PC-3 (cell line): ENCODE results near the gene SCAPER. TPM values are rescaled to one million over a fixed set of nuclear protein-coding genes. Genes with fewer than 3 reads are reported as not detected.
"Not testable (repeated sequence)": the region's sequence is repeated elsewhere in the genome, so short reads cannot be mapped to it uniquely, and the experiment has no call there.

Source experiments
- ATAC-seq: fragments of 200-7000 bp; cut with Tn5 transposase; 2 replicates; pipeline ENCODE4 v1.9.1; 2020; ENCODE audit warnings: mild to moderate bottlenecking, moderate library complexity
- BruUV-seq: library from RNA; stranded (reverse); fragments of 400-500 nt; replicated peaks from 2 replicates; lab custom pipeline; 2021; lab: Mats Ljungman, UMichigan
- CTCF ChIA-PET: fragments of 300-600 bp; sonication (Branson Sonifier 250); formaldehyde crosslinking; loops from one replicate; lab custom pipeline; 2022; ENCODE audit warnings: antibody characterized with exemption; lab: Charles Lee
- POLR2A ChIA-PET: fragments of 300-600 bp; sonication (Branson Sonifier 250); formaldehyde crosslinking; loops from one replicate; lab custom pipeline; 2022; ENCODE audit warnings: antibody characterized with exemption; ENCODE audit not compliant: unreplicated experiment; lab: Charles Lee
- DNase-seq: peaks from one replicate; pipeline ENCODE4 v3.0.0-alpha.2; 2015
- H2AFZ ChIP-seq: fragments of 300-600 bp; sonication (generic); 2 replicates; pipeline ENCODE4 v1.6.0; 2016; ENCODE audit warnings: antibody characterized with exemption, low read length
- H3F3A ChIP-seq: fragments of 300-600 bp; sonication (generic); one replicate; pipeline ENCODE4 v1.6.0; 2017; ENCODE audit warnings: antibody characterized with exemption, low read length, control low read depth, mild to moderate bottlenecking; ENCODE audit not compliant: unreplicated experiment
- H3K27ac ChIP-seq: fragments of 300-600 bp; sonication (generic); 2 replicates; pipeline ENCODE4 v1.5.1; 2016; ENCODE audit warnings: mild to moderate bottlenecking, low read length
- H3K27me3 ChIP-seq: fragments of 300-600 bp; sonication (generic); 2 replicates; pipeline ENCODE4 v1.6.1; 2016; ENCODE audit warnings: low read length, mixed read lengths
- H3K36me3 ChIP-seq: fragments of 300-600 bp; sonication (generic); 2 replicates; pipeline ENCODE4 v1.6.1; 2016; ENCODE audit warnings: low read depth, mixed run types, low read length, mixed read lengths
- H3K4me1 ChIP-seq: fragments of 300-600 bp; sonication (generic); 2 replicates; pipeline ENCODE4 v1.5.1; 2016; ENCODE audit warnings: low read length; ENCODE audit not compliant: insufficient read depth
- H3K4me2 ChIP-seq: fragments of 300-600 bp; sonication (generic); 2 replicates; pipeline ENCODE4 v1.6.0; 2016; ENCODE audit warnings: low read length
- H3K4me3 ChIP-seq: fragments of 300-600 bp; sonication (generic); 2 replicates; pipeline ENCODE4 v1.5.1; 2016; ENCODE audit warnings: mild to moderate bottlenecking, low read length, mixed read lengths
- H3K79me2 ChIP-seq: fragments of 300-600 bp; sonication (generic); 2 replicates; pipeline ENCODE4 v1.6.1; 2017; ENCODE audit warnings: low read length, mixed read lengths
- H3K9ac ChIP-seq: fragments of 300-600 bp; sonication (generic); 2 replicates; pipeline ENCODE4 v1.6.0; 2016; ENCODE audit warnings: mild to moderate bottlenecking, low read length
- H3K9me2 ChIP-seq: fragments of 300-600 bp; sonication (generic); replicated peaks from 2 replicates; pipeline ENCODE4 v1.6.1; 2016; ENCODE audit warnings: mixed run types, low read length, mixed read lengths
- H3K9me3 ChIP-seq: fragments of 300-600 bp; sonication (generic); 2 replicates; pipeline ENCODE4 v1.6.1; 2016; ENCODE audit warnings: low read length, mixed read lengths
- H4K20me1 ChIP-seq: fragments of 300-600 bp; sonication (generic); 2 replicates; pipeline ENCODE4 v1.6.1; 2016; ENCODE audit warnings: low read length, mixed read lengths
- CTCF ChIP-seq: fragments of 300-600 bp; sonication (generic); conservative IDR thresholded peaks from 2 replicates; pipeline ENCODE4 v1.5.1; 2017; ENCODE audit warnings: antibody characterized with exemption, low read depth, mild to moderate bottlenecking, low read length
- EZH2 ChIP-seq: fragments of 300-600 bp; sonication (generic); IDR thresholded peaks from one replicate; pipeline ENCODE4 v1.6.1; 2017; ENCODE audit warnings: antibody characterized with exemption, mild to moderate bottlenecking, low read length; ENCODE audit not compliant: unreplicated experiment
- EZH2phosphoT487 ChIP-seq: fragments of 300-600 bp; sonication (generic); IDR thresholded peaks from 2 replicates; pipeline ENCODE4 v1.6.1; 2018; ENCODE audit warnings: mild to moderate bottlenecking, antibody characterized with exemption, low read length, borderline replicate concordance
- intact Hi-C: fragments of 100-400 bp; cut with micrococcal nuclease; formaldehyde crosslinking; loops from 2 replicates; pipeline ENCODE4 v1.9.0; 2023
- total RNA-seq: library from RNA; depleted of rRNA; stranded (reverse); fragments of >200 nt; gene quantifications from 2 replicates; pipeline ENCODE4 v1.2.3, GENCODE V29; 2014

Gene SCAPER
- total RNA-seq, 1 experiment from 2014 or later: 6.0 TPM

DNA sequence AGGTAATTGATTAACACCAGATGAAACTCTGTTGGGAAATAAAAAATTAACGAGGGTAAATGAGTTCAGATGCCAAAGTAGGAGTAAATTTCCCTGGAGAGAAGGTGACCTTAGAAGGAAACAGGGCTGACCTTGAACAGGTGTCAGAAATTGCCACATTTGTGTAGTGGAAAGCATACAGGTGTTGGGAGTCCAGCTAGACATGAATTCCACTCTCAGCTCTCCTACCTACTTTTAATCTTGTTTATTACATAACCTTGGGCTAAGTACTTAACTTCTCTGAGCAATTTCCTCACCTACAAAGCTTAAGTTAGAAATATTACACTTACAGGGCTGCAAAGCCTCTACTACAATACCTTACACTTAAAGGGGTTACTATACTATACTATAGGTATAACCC, 472.5 kb downstream of the SCAPER start:
- H3K9me3 ChIP-seq: no peaks in the 10 kb centered on the region
- DNase-seq: no peak
- no peak overlapping the region for H3K27ac ChIP-seq
- H3F3A ChIP-seq: no peaks in the 10 kb centered on the region
- intact Hi-C loops: no loop called here
- peaks cover 11% of the 10 kb centered on the region for H3K4me1 ChIP-seq
- H3K9ac ChIP-seq: no peak overlapping the region
- BruUV-seq: no TSS peak
- ATAC-seq: no peak
- no peaks in the 10 kb centered on the region for H3K79me2 ChIP-seq
- CTCF ChIA-PET: no interaction called here
- H2AFZ ChIP-seq: no peak overlapping the region
- no peak for TF ChIP-seq EZH2phosphoT487
- TF ChIP-seq CTCF: no peak
- TF ChIP-seq EZH2: no peak
- H3K4me3 ChIP-seq: no peak overlapping the region
- H3K9me2 ChIP-seq: no peaks in the 10 kb centered on the region
- H3K4me2 ChIP-seq: no peak overlapping the region
- H3K27me3 ChIP-seq: no peaks in the 10 kb centered on the region
- POLR2A ChIA-PET: no interaction called here
- no peaks in the 10 kb centered on the region for H3K36me3 ChIP-seq
- no peaks in the 10 kb centered on the region for H4K20me1 ChIP-seq

GRCh38 chr15:76431971-76432370, 473.2 kb downstream of the SCAPER start:
- Histone ChIP-seq H3F3A (no peaks in the 10 kb centered on the region), H3K9me2 (no peaks in the 10 kb centered on the region), H3K4me1 (peaks cover 11% of the 10 kb centered on the region), H2AFZ (no peak overlapping the region), H3K36me3 (no peaks in the 10 kb centered on the region), H3K27me3 (no peaks in the 10 kb centered on the region), H4K20me1 (no peaks in the 10 kb centered on the region), H3K79me2 (no peaks in the 10 kb centered on the region), H3K9me3 (no peaks in the 10 kb centered on the region), H3K4me3 (no peak overlapping the region), H3K27ac (no peak overlapping the region), H3K9ac (no peak overlapping the region), H3K4me2 (no peak overlapping the region)
- TF ChIP-seq CTCF (no peak), EZH2 (no peak), EZH2phosphoT487 (no peak)
- no TSS peak for BruUV-seq
- ATAC-seq (no peak), DNase-seq (no peak)
- POLR2A ChIA-PET: no interaction called here
- CTCF ChIA-PET: no interaction called here
- intact Hi-C loops: no loop called here

DNA sequence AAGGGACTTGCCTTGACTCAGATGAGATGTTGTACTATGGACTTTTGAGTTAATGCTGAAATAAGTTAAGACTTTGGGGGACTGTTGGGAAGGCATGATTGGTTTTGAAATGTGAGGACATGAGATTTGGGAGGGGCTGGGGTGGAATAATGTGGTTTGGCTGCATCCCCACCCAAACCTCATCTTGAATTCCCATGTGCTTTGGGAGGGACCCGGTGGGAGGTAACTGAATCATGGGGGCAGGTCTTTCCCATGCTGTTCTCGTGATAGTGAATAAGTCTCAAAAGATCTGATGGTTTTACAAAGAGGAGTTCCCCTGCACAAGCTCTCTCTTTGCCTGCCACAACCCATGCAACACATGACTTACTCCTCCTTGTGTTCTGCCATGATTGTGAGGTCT, 474.4 kb downstream of the SCAPER start:
- BruUV-seq, H3K36me3 ChIP-seq, H3K4me3 ChIP-seq, H3K9me2 ChIP-seq, H3K9ac ChIP-seq, intact Hi-C loops, ATAC-seq, H3K27ac ChIP-seq, POLR2A ChIA-PET, H3F3A ChIP-seq, H2AFZ ChIP-seq, H4K20me1 ChIP-seq, H3K9me3 ChIP-seq, DNase-seq, H3K79me2 ChIP-seq, H3K27me3 ChIP-seq, CTCF ChIA-PET, H3K4me2 ChIP-seq: not testable (repeated sequence)
- H3K4me1 ChIP-seq: peaks cover 11% of the 10 kb centered on the region
